HG02973 (cell line): ENCODE results near the gene DCAKD.

Source experiments
- ATAC-seq: cut with Tn5 transposase; IDR thresholded peaks from one replicate; pipeline ENCODE4 v1.9.1; 2021; ENCODE audit warnings: moderate library complexity; ENCODE audit not compliant: unreplicated experiment

The DCAKD gene

DNA sequence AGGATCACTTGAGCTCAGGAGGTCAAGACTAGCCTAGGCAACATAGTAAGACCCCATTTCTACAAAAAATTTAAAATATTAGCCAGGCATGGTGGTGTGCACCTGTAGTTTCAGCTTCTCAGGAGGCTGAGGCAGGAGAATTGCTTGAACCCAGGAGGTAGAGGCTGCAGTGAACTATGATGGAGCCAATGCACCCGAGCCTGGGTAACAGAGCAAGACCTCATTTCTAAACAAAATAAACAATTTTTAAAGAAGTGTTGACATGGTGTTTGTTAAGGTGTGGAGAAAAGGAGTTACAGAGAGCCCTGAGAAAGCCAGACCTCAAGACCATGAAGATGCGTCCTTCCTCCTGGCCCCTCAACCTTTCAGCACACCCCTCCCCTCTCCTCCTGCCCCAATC is 45.7 kb downstream of the DCAKD start:
- ATAC-seq = no peak

GRCh38 chr17:45004388-45004787 is 47.0 kb downstream of the DCAKD start:
- ATAC-seq = no peak

DNA sequence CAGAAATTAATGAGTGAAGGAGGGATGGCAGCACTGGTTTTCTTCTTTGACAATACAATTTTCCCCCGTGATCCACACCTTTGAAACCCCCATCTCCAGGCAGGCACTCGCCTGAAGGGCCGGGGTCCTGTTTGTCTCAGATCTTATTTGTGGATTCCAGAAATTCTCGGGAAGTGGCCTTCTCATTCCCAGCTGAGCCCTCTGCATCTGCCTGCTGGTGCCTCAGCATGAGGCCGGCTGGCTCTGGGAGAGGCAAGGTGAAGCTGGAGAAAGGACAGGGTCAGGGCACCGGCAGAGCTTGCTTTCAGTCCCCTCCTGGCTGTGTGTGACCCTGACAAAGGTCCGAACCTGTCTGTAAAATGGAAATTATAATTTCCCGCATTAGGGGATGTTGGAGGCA is 47.6 kb downstream of the DCAKD start:
- ATAC-seq = no peak

DNA sequence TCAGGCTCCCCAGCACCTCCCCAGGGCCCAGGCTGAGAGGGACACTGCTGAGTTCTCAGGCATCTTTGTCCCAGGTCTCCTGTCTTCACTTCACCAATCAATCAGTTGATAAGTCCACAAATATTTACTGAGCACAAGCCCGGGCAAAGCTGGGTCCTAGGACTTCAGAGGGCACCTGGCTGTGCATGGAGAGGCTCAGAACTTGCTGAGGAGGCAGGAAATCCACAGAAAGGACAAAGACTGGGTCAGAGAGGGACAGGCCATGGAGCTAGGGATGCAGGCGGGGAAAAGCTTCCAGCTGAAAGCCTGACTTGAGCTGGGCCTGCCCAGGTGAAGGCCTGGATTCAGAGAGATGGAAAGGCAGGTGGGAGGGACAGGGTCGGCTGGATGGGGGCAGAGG is 50.1 kb downstream of the DCAKD start:
- no peak for ATAC-seq

- ATAC-seq = no peak
Measured at GRCh38 chr17:44999433-44999832, 52.0 kb downstream of the DCAKD start.

- no peak for ATAC-seq
Measured at GRCh38 chr17:44998646-44999045, 52.8 kb downstream of the DCAKD start.

DNA sequence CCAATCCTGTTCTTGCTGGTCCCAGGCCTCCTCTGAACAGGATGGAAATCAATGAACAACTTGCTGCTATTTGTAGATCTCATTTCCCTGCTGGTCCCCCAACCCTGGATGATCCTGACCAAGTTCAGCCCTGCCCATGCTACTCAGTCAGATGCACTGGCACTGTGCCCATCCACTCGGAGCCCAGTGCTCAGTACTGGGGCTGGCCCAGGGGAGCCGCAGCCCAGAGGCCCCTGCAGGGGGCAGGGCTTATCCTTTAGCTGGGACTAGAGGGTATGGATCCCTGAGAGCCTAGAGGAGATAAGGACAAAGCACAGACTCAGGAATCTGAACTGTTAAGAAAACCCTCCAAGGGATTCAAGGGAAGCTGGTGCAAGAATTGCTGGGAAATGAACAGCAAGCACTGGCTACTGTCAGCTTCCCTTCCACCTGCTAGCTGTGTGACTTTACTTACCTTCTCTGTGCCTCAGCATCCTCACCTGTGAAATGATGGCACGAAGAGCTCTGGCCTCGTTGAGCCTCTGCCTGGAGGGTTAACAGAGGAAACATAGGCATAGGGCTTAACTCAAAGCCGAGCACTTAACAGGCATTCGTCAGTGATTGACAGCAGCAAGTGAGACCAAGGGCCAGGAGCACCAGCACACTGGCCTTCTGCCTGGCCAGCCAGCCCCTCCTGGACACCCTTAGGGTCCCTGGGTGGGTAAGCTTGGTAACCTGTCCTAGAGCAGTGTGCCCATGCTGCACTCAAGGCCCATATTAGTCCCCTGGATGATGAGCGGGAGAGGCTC is 53.5 kb downstream of the DCAKD start:
- no peak for ATAC-seq

- no peak for ATAC-seq
Measured at GRCh38 chr17:44996304-44996703, 55.1 kb downstream of the DCAKD start.

DNA sequence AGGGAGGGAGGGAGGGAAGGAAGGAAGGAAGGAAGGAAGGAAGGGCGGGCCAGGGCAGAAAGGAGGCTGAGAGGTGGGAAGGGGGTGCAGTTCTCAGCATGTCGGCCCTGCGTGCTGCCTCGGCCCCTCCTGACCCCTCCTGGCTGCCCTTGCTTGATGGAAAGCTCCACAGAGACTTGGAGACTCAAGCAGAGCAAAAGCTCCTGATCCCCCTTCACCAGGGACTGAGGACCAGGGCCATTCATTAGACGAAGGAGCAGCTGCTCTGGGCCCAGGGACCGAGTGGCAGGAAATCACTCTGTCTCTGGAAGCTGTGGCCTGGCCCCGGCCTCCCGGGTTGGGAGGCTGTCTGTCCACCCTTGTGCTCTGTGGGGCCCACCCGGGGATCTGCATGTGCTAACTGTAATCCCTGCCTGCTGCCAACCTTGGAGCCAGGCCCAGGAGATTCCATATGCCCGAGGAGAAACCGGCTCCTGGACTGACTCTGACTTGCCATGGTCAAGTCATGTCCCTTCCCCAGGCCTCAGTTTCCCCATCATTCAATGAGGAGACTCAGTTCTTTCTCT is 55.9 kb downstream of the DCAKD start:
- ATAC-seq = no peak

DNA sequence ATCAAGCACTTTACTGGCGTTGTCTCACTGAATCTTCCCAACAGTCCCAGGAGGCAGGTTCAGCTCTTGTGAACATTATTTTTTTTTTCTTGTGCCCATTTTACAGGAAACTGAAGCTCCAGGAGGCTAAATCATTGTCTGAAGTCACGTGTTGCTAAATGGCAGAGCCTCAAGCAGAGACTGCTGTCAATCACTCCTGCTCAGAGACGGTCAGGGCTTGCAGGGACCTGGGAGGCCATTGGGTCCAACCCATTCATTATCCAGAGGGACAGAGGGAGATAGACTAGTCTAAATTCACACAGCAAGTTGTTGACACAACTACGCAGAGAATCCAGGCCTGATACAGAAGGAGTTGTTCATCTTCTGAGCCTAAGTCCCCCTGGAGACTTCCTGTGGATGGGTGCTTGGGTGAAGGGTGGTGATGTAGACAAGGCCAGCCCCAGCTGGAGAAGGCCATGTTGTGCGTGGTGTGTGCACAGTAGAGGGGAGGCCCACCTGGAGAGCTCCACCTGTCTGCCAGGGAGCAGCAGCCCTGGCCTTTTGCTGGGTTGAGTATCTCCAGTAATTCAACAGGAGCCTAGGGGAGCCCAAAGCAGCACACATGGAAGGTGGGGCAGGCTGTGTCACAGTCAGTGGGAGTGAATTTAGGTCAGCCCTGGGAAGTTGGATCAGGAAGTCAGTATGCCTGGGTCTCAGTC is 59.0 kb downstream of the DCAKD start:
- ATAC-seq = no peak

DNA sequence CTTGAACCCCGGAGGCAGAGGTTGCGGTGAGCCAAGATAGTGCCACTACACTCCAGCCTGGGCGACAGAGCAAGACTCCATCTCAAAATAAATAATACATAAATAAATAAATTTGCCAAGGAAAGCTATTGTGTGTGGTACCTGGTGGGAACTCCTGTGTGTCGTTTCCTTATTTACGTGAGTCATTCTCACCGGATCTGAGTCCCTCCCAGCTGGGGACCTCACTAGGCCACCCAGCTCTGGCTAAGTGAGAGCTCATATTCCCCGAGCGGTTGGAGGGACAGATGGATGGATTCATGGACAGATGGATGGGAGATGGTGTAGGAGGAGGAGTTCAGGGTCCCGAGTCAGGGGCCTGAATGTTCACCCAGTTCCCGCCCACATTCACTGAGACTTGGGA is 60.4 kb downstream of the DCAKD start:
- ATAC-seq = no peak

- no peak for ATAC-seq
Measured at GRCh38 chr17:44989552-44990138, 61.8 kb downstream of the DCAKD start.

DNA sequence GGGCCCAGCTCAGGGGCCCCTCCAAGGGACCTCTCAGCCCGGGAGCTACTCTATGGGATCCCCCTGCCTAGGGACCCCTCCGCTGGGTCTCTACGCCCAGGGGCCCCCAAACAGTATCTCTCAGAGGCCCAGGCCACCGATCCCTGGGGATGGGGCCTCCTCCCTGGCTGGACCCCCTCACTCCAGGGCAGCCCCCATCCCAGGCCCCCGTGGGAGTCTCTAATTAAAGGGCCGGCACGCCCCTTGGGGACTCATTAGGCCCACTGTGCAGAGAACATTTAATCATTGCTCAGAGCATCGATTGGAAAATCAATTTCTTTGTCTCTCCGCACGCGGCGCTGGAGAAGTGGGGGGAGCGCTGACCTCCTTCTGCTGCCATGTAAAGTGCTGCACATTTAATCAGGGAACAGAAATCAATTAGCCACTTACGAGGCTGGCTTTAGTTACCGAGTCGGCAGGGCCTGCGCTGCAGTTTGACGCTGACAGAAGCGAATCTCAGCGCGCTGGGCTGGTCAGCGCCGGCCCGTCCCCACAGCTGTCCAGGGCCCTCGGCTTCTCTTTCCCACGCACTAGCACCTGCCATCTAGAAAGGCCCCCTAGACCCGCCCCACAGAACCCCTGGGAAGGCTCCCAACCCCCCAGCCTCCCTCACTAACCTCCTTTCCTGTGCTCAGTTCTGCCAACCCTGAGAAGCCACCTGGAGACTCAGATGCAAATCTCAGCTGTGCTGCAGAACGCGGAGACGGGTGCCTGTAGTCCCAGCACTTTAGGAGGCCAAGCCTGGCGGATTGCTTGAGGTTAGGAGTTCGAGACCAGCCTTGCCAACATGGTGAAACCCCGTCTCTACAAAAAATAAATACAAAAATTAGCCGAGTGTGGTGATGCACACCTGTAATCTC is 63.1 kb downstream of the DCAKD start:
- no peak for ATAC-seq

DNA sequence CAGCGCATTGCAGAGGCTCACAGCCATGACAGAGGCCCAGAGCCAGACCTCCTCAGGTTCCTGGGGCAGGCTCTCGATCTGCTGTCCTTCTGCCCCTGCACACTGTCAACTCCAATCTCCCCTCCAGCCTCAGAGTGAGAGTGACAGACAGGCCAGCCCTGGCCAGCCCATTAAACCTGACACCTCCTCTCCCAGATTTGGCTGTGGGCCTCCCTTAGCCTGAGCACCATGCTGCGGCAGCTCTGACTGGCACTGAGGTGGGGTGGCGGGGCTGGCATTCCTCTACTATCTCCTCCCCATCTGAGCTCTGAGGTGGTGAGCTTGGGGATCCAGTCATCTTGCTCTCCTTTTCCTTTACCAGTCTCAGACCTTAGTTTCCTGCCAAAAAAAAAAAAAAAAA is 67.9 kb downstream of the DCAKD start:
- no peak for ATAC-seq

DNA sequence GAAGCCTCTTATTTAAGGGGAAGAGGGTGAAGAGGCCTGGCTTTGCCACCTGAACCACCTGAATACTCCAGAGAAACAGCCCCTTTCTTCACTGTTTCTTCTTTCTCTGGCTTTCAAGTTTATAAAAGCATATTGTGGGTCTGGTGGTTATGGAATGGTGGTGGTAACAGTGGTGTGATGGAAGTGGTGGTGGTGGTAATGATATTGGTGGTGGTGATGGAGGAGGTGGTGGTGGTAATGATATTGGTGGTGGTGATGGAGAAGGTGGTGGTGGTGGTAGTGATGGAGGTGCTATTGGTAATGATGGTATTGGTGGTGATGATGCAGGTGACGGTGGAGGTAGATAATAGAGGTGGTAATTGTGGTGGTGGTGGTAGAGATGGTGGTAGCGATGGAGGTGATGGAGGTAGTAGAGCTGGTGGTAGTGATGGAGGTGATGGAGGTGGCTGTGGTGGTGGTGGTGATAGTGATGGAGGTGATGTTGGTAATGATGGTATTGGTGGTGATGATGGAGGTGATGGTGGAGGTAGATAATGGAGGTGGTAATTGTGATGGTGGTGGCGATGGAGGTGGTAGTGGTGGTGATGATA is 69.2 kb downstream of the DCAKD start:
- no peak for ATAC-seq

- no peak for ATAC-seq
Measured at GRCh38 chr17:44981221-44981968, 70.0 kb downstream of the DCAKD start.

DNA sequence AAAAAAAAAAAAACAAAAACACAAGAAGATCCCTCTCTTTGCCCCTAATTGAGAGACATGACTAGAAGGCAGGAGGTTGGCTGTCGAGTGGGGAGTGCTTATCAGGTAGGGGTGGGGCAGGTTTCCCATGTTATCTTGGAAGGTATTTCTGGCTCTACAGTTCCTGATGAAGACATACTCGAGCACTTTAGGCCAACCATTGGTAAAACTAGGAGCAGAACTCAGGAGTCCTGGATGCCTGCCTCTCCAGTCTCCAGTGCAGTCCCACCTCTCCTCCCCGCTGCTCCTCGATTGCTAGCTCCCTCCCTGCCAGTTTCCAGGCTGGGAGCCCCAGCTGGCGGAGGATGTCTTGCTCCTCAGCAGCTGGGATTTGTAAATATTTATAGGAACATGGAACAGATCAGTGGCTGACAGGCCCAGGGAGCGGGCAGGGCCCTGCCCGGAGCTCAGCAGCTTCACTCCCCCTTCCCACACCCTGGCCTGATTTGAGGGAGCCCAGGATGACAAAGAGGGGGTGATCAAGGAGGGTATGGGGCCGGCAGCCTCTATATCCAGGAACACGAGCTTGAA is 71.9 kb downstream of the DCAKD start:
- ATAC-seq = no peak

DNA sequence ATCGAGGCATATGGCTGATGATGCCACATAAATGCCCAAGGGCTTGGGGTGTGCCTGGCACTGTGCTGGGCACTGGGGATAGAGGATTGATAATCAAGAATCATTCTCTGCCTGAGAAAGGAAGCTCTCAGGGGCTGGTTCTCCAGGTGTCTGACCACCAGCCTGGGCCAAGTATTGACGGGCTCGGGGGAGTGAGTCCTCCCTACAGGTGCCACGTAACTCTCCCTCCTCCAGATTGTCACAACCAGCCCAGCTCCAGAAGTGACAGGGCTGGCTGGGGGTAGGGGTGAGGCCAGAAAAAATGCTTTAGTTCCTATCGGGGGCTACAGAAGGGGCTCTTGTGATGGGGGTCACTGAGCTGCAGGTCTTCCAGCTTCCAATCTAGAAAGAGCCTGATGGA is 72.6 kb downstream of the DCAKD start:
- ATAC-seq = no peak

DNA sequence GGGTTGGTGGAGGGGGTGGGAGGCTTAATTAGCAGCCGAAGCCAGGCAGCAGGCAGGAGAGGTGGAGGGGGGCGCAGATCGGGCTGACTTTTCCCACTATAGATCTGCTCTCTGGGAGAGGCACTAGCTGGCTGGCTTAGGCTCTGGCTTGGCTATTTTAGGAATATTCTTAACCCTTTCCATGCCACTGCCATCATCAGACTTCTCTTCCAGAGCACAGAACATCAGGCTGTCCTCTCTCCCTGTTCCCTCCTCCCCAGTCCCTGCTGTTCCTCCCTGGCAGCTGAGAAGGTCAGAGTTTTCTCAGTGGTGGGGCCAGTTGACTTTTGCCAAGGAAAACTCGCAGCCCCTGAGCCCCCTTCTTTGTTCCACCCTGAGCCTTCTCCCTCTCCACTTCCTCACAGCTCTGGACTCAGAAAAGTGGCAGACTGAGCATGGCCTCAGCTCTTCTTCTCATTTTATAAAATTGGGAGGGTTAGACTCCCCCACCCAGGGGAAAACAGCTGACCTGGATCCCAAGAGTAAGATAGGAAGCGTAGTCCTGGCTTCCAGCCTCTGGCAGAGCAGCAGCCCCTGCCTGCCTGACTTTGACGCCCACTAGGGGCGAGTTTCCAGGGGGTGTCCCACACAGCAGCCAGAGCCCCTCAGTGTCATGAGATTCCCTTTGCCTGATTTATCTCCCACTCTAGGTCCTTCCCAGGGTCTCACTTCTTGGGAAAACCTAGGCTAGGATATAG is 73.5 kb downstream of the DCAKD start:
- no peak for ATAC-seq
